DMS114 treated with DMSO at 0.1 percent for 48 hours (cell line): ENCODE results near the gene ARHGEF2.

Experiments used
- DNase-seq: peaks from one replicate; lab custom pipeline; 2025; ENCODE audit not compliant: unreplicated experiment; lab: John Stamatoyannopoulos, UW

ARHGEF2 gene

GRCh38 chr1:155913969-155914757 is 64.2 kb downstream of the ARHGEF2 start:
- no peak for DNase-seq

- no peak for DNase-seq
These were observed 66.3 kb downstream of the ARHGEF2 start for GRCh38 chr1:155912056-155912536.

GRCh38 chr1:155911156-155912055 is 66.9 kb downstream of the ARHGEF2 start, which contains the start of gene RIT1:
Gene RIT1, minus strand, starts transcription at chr1:155911349. Its CDS starts 588 bp downstream, at chr1:155910761.
- peak; percentile 78 for DNase-seq

GRCh38 chr1:155910621-155911121 is 67.7 kb downstream of the ARHGEF2 start:
- DNase-seq: peak; percentile 68

- DNase-seq: no peak
These were observed 68.5 kb downstream of the ARHGEF2 start for GRCh38 chr1:155909894-155910293.

- DNase-seq: no peak
These were observed 74.1 kb downstream of the ARHGEF2 start for GRCh38 chr1:155904261-155904660.

- DNase-seq: no peak
These were observed 78.2 kb downstream of the ARHGEF2 start for GRCh38 chr1:155900161-155900560.

GRCh38 chr1:155899683-155900082 is 78.7 kb downstream of the ARHGEF2 start:
- DNase-seq: no peak

- DNase-seq: no peak
These were observed 79.5 kb downstream of the ARHGEF2 start for GRCh38 chr1:155898888-155899287.

GRCh38 chr1:155897746-155898145 is 80.6 kb downstream of the ARHGEF2 start:
- DNase-seq: no peak
